Esophagus squamous epithelium (tissue), 5 donors: Measurements from ENCODE around the gene HVCN1. TPM values are rescaled to one million over a fixed set of nuclear protein-coding genes. Genes with fewer than 3 reads are reported as not detected.
A peak's percentile ranks its signal among the peaks of the same experiment; 100 is the strongest.

ENCODE experiments used
- DNase-seq: peaks from one replicate; lab custom pipeline; 2025; lab: John Stamatoyannopoulos, UW
- H3K27ac ChIP-seq, 4 donors: fragments of 200-600 bp; sonication (generic); one replicate each; pipeline ENCODE4 v1.5.1; 2016 to 2019; ENCODE audit warnings: mild to moderate bottlenecking in 1 of 4
- H3K27me3 ChIP-seq, 4 donors: fragments of 200-600 bp; sonication (generic); 1 replicate in 3 of 4; 2 replicates in 1 of 4; pipeline versions ENCODE4 v1.5.1 to v1.6.0; 2017 to 2021; ENCODE audit warnings: antibody characterized with exemption in 1 of 4
- H3K36me3 ChIP-seq, 3 donors: fragments of 200-600 bp; sonication (generic); one replicate each; pipeline ENCODE4 v1.5.1; 2016 to 2019
- H3K4me1 ChIP-seq, 3 donors: fragments of 200-600 bp; sonication (generic); one replicate each; pipeline ENCODE4 v1.5.1; 2017 to 2019
- H3K4me3 ChIP-seq, 4 donors: fragments of 200-600 bp; sonication (generic); 1 replicate in 3 of 4; 2 replicates in 1 of 4; pipeline ENCODE4 v1.5.1; 2016 to 2019; ENCODE audit warnings: mild to moderate bottlenecking in 2 of 4, moderate library complexity in 1 of 4
- H3K9me3 ChIP-seq, 3 donors: fragments of 200-600 bp; sonication (generic); one replicate each; pipeline ENCODE4 v1.5.1; 2016 to 2019
- POLR2A ChIP-seq, 4 donors: fragments of 450-650 bp; IDR thresholded peaks; one replicate each; pipeline ENCODE4 v1.6.1; 2017; ENCODE audit warnings: antibody characterized with exemption in 4 of 4, mild to moderate bottlenecking in 4 of 4, moderate library complexity in 3 of 4
- WGBS, 2 donors: methylation state at CpG; one replicate each; pipeline ENCODE4 v1.1.5; 2018; 5-methylcytosine and 5-hydroxymethylcytosine counted together
- intact Hi-C: fragments of 100-400 bp; cut with DNase I; formaldehyde crosslinking; loops from one replicate; pipeline ENCODE4 v1.15.0; 2022
- total RNA-seq, 4 donors: library from RNA; depleted of rRNA; stranded (reverse); fragments of >200 nt; gene quantifications; one replicate each; pipeline ENCODE4 v1.1.0, GENCODE V29; 2016
- TF ChIP-seq, protein P1 (sequence below), 6 experiments: fragments of 450-650 bp in 4 of 6; fragments of 200-600 bp in 2 of 6; sonication (generic) in 2 of 6; IDR thresholded peaks; one replicate each; pipeline ENCODE4 v1.5.1; 2016 to 2019; ENCODE audit warnings: antibody characterized with exemption in 6 of 6, mild to moderate bottlenecking in 4 of 6, moderate library complexity in 4 of 6
- donor health status: DM: yes; HTN: yes; CAD: no.

The HVCN1 gene
- total RNA-seq, 4 donors from 2014 or later, result 1.0 to 5.7 (median 1.7) TPM

DNA sequence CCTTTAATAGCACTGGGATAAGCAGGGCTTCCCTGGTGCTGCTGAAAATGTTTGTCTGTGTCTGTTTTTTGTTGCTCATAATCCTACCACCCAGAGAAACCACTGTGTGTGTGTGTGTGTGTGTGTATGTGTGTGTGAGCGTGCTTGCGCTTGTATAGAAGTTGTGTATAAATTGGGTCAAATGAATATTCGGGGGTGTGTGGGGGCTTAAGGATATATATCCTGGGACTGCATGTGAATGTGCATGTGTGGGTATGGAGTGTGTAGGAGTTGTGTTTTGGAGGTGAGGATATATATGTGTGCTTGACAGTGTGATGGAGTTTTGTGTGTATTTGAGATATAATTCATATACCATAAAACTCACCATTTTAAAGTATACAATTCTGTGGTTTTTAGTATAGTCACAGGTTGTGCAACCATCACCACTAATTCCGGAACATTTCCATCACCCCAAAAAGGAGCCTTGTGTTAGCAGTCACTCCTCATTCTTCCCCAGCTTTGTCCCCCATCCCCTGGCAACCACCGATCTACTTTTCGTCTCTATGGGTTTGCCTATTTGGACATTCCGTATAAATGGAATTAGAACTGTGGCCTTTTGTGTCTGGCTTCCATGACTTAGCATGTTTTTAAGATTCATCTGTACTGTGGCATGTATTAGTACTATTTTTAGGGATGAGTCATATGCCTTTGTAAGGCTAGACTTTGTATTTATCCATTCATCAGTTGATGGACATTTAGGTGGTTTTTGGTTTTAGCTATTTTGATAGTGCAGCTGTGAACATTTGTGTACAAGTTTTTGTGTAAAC, 49.4 kb downstream of the HVCN1 start:
- Histone ChIP-seq H3K4me3 (no peak overlapping the region), H3K27ac (peak overlapping the region in 2 of 4 donors; percentile 10 to 33), H3K9me3 (no peaks in the 10 kb centered on the region), H3K4me1 (peaks cover 0 to 16% (median 0%) of the 10 kb centered on the region in 3 donors), H3K36me3 (peaks cover 0 to 6% (median 0%) of the 10 kb centered on the region in 3 donors), H3K27me3 (no peaks in the 10 kb centered on the region)
- no peak for DNase-seq
- no peak for TF ChIP-seq POLR2A (IDR thresholded peaks at IDR 0.05)
- intact Hi-C loops, result no loop called here
- whole genome bisulfite sequencing, 2 donors, result 70 to 73% methylated on average over 7 of the region's 7 CpGs

DNA sequence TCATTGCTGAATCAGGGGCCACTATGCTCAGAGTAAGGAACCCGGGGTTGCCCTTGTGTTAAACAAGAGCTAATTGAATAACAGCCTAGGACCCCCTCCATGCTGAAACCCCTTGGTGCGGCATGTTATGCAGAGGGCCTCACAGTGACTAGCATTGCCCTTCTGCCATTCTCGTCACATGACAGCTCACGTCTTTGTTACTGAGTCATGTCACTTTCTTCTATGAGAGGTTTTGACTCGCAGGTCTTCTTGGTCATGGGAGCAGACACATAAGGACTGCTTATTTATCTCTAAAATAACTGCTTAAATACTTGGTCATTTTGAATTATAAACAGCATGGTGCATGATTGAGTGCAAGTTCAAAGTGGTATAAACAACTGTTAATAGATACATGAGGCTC, 50.1 kb downstream of the HVCN1 start:
- Histone ChIP-seq H3K9me3 (no peaks in the 10 kb centered on the region), H3K27me3 (no peaks in the 10 kb centered on the region), H3K27ac (no peak overlapping the region), H3K4me3 (no peak overlapping the region), H3K36me3 (peaks cover 0 to 12% (median 0%) of the 10 kb centered on the region in 3 donors), H3K4me1 (peaks cover 0 to 16% (median 0%) of the 10 kb centered on the region in 3 donors)
- no peak for DNase-seq
- TF ChIP-seq, protein P1, sequence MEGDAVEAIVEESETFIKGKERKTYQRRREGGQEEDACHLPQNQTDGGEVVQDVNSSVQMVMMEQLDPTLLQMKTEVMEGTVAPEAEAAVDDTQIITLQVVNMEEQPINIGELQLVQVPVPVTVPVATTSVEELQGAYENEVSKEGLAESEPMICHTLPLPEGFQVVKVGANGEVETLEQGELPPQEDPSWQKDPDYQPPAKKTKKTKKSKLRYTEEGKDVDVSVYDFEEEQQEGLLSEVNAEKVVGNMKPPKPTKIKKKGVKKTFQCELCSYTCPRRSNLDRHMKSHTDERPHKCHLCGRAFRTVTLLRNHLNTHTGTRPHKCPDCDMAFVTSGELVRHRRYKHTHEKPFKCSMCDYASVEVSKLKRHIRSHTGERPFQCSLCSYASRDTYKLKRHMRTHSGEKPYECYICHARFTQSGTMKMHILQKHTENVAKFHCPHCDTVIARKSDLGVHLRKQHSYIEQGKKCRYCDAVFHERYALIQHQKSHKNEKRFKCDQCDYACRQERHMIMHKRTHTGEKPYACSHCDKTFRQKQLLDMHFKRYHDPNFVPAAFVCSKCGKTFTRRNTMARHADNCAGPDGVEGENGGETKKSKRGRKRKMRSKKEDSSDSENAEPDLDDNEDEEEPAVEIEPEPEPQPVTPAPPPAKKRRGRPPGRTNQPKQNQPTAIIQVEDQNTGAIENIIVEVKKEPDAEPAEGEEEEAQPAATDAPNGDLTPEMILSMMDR (IDR thresholded peaks at IDR 0.05), result no peak
- no peak for TF ChIP-seq POLR2A (IDR thresholded peaks at IDR 0.05)
- 84 to 85% methylated on average over 5 of the region's 5 CpGs for WGBS, 2 donors
- intact Hi-C loops, result no loop called here

DNA sequence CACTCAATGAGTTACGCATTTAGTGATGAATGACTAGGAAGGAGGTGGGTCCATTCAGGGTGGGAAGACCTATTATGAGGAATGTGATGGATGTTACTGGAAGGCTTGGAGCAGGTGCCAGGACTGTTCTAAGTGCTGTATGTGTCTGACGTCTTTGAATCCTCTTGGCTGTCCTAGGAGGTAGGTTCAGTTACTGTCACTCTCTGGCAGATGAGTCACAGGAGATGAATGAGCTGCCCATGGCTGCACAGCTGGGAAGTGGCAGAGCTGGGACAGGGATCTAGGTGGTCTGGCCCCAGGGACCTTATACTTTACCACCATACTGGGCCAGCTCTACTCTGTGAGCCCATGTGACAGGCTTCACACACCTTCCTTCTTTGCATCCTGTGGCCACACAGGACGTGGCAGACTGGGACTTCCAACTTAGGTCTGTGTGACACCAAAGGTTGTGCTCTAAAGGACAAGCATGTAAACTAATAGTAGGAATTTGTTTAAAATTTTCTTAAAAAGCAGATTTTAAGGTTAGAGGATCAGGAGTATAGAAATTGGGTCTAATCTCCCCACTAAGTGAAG, 51.0 kb downstream of the HVCN1 start:
- no peak for DNase-seq
- TF ChIP-seq, protein P1 (IDR thresholded peaks at IDR 0.05), result no peak
- no peak for TF ChIP-seq POLR2A (IDR thresholded peaks at IDR 0.05)
- intact Hi-C loops, result no loop called here
- Histone ChIP-seq H3K36me3 (peaks cover 0 to 14% (median 0%) of the 10 kb centered on the region in 3 donors), H3K4me3 (no peak overlapping the region), H3K27ac (no peak overlapping the region), H3K27me3 (no peaks in the 10 kb centered on the region), H3K9me3 (no peaks in the 10 kb centered on the region), H3K4me1 (peaks cover 0 to 16% (median 0%) of the 10 kb centered on the region in 3 donors)
- WGBS, 2 donors, result 69 to 70% methylated on average over 3 of the region's 3 CpGs

DNA sequence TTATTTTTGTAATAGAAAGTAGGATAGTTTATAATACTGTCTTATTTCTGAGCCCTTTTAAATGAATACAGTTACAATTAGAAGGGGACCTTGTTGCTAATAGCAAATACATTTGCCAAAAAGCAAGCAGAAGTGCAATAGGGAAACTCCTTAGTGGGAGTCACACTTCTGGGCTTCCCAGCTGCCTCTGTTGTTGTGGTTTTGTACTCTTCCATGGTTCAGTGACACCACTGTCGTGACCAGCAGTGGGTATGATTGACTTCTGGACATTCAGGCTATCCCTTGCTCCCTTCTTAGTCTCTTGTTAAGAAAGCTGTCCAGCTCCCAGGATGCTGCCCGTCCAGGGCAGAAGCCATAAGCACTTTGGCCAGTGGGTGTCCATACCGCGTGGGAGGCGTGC, 52.4 kb downstream of the HVCN1 start:
- no peaks in the 10 kb centered on the region for H3K9me3 ChIP-seq
- WGBS, 2 donors, result 90 to 97% methylated on average over 5 of the region's 5 CpGs
- no peak overlapping the region for H3K4me3 ChIP-seq
- H3K27ac ChIP-seq, result no peak overlapping the region
- H3K27me3 ChIP-seq, result no peaks in the 10 kb centered on the region
- no peak for DNase-seq
- no peak for TF ChIP-seq POLR2A (IDR thresholded peaks at IDR 0.05)
- TF ChIP-seq, protein P1 (IDR thresholded peaks at IDR 0.05), result no peak
- peaks cover 0 to 23% (median 0%) of the 10 kb centered on the region in 3 donors for H3K36me3 ChIP-seq
- peaks cover 0 to 16% (median 0%) of the 10 kb centered on the region in 3 donors for H3K4me1 ChIP-seq
- intact Hi-C loops, result no loop called here

DNA sequence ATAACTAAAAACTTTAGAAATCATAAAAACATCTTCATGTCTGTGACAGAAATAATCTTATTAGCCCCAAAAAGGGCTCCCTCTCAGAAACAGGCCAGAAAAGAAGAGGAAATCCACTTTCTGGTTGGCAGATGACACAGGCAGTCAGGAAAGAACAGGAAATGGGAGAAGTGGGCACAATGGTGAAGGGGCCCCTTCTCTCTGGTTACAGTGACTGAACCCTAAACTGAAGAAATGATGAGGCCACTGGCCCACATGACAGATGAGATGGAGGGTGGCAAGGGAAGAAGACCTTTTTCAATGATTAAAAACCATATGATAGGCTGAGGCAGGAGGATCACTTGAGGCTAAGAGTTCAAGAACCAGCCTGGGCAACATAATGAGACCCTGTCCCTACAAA, 53.9 kb downstream of the HVCN1 start:
- H3K27ac ChIP-seq, result no peak overlapping the region
- peaks cover 0 to 17% (median 0%) of the 10 kb centered on the region in 3 donors for H3K36me3 ChIP-seq
- no peak overlapping the region for H3K4me3 ChIP-seq
- peaks cover 0 to 13% (median 0%) of the 10 kb centered on the region in 3 donors for H3K4me1 ChIP-seq
- no peak for DNase-seq
- intact Hi-C loops, result no loop called here
- H3K27me3 ChIP-seq, result no peaks in the 10 kb centered on the region
- TF ChIP-seq, protein P1 (IDR thresholded peaks at IDR 0.05), result no peak
- no peak for TF ChIP-seq POLR2A (IDR thresholded peaks at IDR 0.05)
- no peaks in the 10 kb centered on the region for H3K9me3 ChIP-seq
